HepG2 (cell line): ENCODE results near the gene TXNDC11. TPM values are rescaled to one million over a fixed set of nuclear protein-coding genes. Genes with fewer than 3 reads are reported as not detected.

Experiments used
- SALL1 ChIP-seq: sonication (generic); formaldehyde crosslinking; IDR thresholded peaks from 2 replicates; pipeline ENCODE4 v1.8.0; 2022; ENCODE audit warnings: mild to moderate bottlenecking, missing genetic modification reagents
- ZMYM4 ChIP-seq: sonication (generic); formaldehyde crosslinking; IDR thresholded peaks from 2 replicates; pipeline ENCODE4 v1.8.1; 2023; ENCODE audit warnings: mild to moderate bottlenecking, missing genetic modification reagents
- ZNF251 ChIP-seq: sonication (generic); formaldehyde crosslinking; IDR thresholded peaks from 2 replicates; pipeline ENCODE4 v1.9.0; 2021; ENCODE audit warnings: mild to moderate bottlenecking, missing genetic modification reagents
- ZNF441 ChIP-seq: sonication (generic); formaldehyde crosslinking; IDR thresholded peaks from 2 replicates; pipeline ENCODE4 v1.7.0; 2021; ENCODE audit warnings: missing genetic modification reagents, borderline replicate concordance
- ZNF510 ChIP-seq: sonication (generic); formaldehyde crosslinking; IDR thresholded peaks from 2 replicates; pipeline ENCODE4 v1.4.0; 2020; ENCODE audit warnings: low read depth, mild to moderate bottlenecking, missing genetic modification reagents
- polyA plus RNA-seq, 8 experiments: library from polyadenylated mRNA; depleted of rRNA in 3 of 8; stranded (reverse) in 7 of 8; unstranded in 1 of 8; fragments of >200 nt; fragmentation: Illumina TruSeq in 4 of 8; extraction: Trizol in 4 of 8; gene quantifications; 2 replicates each; pipeline versions ENCODE4 v1.2.1 to v1.2.3, GENCODE V29; 2011 to 2016; ENCODE audit warnings: low read depth in 4 of 8, missing spikeins in 1 of 8, mixed read lengths in 1 of 8; ENCODE audit not compliant: insufficient read depth in 1 of 8
- total RNA-seq, 5 experiments: library from RNA; depleted of rRNA; stranded (reverse); fragments of >200 nt; fragmentation: Illumina TruSeq; extraction: Trizol; gene quantifications; 2 replicates each; pipeline ENCODE4 v1.2.3, GENCODE V29; 2016; ENCODE audit warnings: low read depth in 1 of 5
- TF ChIP-seq, protein P1 (sequence below): sonication (generic); formaldehyde crosslinking; IDR thresholded peaks from 2 replicates; pipeline ENCODE4 v1.8.0; 2022; ENCODE audit warnings: missing genetic modification reagents, mild to moderate bottlenecking, inconsistent platforms, borderline replicate concordance
- TF ChIP-seq, protein P2 (sequence below): sonication (generic); formaldehyde crosslinking; IDR thresholded peaks from 2 replicates; pipeline ENCODE4 v1.5.1; 2020; ENCODE audit warnings: mild to moderate bottlenecking, missing genetic modification reagents, moderate library complexity
- TF ChIP-seq, protein P3 (sequence below): sonication (generic); formaldehyde crosslinking; IDR thresholded peaks from 2 replicates; pipeline ENCODE4 v1.5.0; 2020; ENCODE audit warnings: mild to moderate bottlenecking, missing genetic modification reagents
- TF ChIP-seq, protein P4 (sequence below): sonication (generic); formaldehyde crosslinking; IDR thresholded peaks from 2 replicates; pipeline ENCODE4 v1.9.0; 2022; ENCODE audit warnings: low read depth, missing genetic modification reagents

The TXNDC11 gene
- total and polyA plus RNA-seq, 2 of the 13 experiments (the other 11 are each of a cell fraction or from before 2014, with no cell fraction given), result 74.9 to 123 TPM

DNA sequence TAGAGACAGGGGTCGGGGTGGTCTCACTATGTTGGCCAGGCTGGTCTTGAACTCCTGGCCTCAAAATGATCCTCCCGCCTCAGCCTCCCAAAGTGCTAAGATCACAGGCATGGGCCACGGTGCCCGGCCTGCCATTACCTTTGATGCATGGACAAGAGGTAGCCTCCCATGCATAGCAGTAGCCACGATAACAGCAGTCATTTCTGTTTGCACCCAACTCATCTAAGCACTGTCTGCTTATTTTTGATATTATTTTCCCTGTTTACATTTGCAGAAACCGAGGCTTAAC lies 111.9 kb downstream of the TXNDC11 start (continued):
- TF ChIP-seq, protein P1, sequence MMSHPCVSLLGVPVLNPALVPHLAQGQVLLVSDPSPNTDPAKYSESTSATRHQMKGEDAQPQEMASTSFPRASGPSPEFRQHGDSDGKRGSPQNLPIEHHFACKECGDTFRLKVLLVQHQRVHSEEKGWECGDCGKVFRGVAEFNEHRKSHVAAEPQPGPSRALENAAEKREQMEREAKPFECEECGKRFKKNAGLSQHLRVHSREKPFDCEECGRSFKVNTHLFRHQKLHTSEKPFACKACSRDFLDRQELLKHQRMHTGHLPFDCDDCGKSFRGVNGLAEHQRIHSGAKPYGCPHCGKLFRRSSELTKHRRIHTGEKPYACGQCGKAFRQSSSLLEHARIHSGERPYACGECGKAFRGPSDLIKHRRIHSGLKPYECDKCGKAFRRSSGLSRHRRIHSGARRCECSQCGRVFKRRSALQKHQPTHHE (CRISPR knock-in tag), result no peak
- TF ChIP-seq ZMYM4, result 0 out of 2 replicates have a peak, but pooled peaks have one; percentile 36
- TF ChIP-seq ZNF251 (CRISPR knock-in tag), result no peak
- TF ChIP-seq SALL1, result peak; percentile 18; the same call in 1 of the 2 replicates
- 0 out of 2 replicates have a peak, but pooled peaks have one; percentile 27 for TF ChIP-seq ZNF441
- TF ChIP-seq ZNF510 (CRISPR knock-in tag), result no peak
- TF ChIP-seq, protein P2, sequence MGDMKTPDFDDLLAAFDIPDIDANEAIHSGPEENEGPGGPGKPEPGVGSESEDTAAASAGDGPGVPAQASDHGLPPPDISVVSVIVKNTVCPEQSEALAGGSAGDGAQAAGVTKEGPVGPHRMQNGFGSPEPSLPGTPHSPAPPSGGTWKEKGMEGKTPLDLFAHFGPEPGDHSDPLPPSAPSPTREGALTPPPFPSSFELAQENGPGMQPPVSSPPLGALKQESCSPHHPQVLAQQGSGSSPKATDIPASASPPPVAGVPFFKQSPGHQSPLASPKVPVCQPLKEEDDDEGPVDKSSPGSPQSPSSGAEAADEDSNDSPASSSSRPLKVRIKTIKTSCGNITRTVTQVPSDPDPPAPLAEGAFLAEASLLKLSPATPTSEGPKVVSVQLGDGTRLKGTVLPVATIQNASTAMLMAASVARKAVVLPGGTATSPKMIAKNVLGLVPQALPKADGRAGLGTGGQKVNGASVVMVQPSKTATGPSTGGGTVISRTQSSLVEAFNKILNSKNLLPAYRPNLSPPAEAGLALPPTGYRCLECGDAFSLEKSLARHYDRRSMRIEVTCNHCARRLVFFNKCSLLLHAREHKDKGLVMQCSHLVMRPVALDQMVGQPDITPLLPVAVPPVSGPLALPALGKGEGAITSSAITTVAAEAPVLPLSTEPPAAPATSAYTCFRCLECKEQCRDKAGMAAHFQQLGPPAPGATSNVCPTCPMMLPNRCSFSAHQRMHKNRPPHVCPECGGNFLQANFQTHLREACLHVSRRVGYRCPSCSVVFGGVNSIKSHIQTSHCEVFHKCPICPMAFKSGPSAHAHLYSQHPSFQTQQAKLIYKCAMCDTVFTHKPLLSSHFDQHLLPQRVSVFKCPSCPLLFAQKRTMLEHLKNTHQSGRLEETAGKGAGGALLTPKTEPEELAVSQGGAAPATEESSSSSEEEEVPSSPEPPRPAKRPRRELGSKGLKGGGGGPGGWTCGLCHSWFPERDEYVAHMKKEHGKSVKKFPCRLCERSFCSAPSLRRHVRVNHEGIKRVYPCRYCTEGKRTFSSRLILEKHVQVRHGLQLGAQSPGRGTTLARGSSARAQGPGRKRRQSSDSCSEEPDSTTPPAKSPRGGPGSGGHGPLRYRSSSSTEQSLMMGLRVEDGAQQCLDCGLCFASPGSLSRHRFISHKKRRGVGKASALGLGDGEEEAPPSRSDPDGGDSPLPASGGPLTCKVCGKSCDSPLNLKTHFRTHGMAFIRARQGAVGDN (CRISPR knock-in tag), result 0 out of 2 replicates have a peak, but pooled peaks have one; percentile 8
- TF ChIP-seq, protein P3, sequence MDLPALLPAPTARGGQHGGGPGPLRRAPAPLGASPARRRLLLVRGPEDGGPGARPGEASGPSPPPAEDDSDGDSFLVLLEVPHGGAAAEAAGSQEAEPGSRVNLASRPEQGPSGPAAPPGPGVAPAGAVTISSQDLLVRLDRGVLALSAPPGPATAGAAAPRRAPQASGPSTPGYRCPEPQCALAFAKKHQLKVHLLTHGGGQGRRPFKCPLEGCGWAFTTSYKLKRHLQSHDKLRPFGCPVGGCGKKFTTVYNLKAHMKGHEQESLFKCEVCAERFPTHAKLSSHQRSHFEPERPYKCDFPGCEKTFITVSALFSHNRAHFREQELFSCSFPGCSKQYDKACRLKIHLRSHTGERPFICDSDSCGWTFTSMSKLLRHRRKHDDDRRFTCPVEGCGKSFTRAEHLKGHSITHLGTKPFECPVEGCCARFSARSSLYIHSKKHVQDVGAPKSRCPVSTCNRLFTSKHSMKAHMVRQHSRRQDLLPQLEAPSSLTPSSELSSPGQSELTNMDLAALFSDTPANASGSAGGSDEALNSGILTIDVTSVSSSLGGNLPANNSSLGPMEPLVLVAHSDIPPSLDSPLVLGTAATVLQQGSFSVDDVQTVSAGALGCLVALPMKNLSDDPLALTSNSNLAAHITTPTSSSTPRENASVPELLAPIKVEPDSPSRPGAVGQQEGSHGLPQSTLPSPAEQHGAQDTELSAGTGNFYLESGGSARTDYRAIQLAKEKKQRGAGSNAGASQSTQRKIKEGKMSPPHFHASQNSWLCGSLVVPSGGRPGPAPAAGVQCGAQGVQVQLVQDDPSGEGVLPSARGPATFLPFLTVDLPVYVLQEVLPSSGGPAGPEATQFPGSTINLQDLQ (CRISPR knock-in tag), result peak; percentile 38; the same call in 1 of the 2 replicates
- TF ChIP-seq, protein P4, sequence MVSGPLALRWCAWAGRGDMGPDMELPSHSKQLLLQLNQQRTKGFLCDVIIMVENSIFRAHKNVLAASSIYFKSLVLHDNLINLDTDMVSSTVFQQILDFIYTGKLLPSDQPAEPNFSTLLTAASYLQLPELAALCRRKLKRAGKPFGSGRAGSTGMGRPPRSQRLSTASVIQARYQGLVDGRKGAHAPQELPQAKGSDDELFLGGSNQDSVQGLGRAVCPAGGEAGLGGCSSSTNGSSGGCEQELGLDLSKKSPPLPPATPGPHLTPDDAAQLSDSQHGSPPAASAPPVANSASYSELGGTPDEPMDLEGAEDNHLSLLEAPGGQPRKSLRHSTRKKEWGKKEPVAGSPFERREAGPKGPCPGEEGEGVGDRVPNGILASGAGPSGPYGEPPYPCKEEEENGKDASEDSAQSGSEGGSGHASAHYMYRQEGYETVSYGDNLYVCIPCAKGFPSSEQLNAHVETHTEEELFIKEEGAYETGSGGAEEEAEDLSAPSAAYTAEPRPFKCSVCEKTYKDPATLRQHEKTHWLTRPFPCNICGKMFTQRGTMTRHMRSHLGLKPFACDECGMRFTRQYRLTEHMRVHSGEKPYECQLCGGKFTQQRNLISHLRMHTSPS (CRISPR knock-in tag), result 0 out of 2 replicates have a peak, but pooled peaks have one; percentile 19
